Spleen (tissue), 7 donors: ENCODE data around the gene ZNF683.

Experiments
- POLR2A ChIP-seq, 3 donors: fragments of 450-650 bp; IDR thresholded peaks; one replicate each; pipeline ENCODE4 v1.5.1; 2017; ENCODE audit warnings: antibody characterized with exemption in 3 of 3, mild to moderate bottlenecking in 1 of 3
- TF ChIP-seq, protein P1 (sequence below), 11 experiments: fragments of 200-600 bp in 7 of 11; fragments of 450-650 bp in 4 of 11; sonication (generic) in 4 of 11; IDR thresholded peaks in 8 of 11; conservative IDR thresholded peaks in 3 of 11; 1 replicate in 7 of 11; 2 replicates in 4 of 11; pipeline versions ENCODE4 v1.4.0 to v1.8.0; 2016 to 2021; ENCODE audit warnings: antibody characterized with exemption in 11 of 11, inconsistent platforms in 4 of 11, mild to moderate bottlenecking in 1 of 11
- donor health status: DM: no; HTN: no; CAD: no; lungs with moderate emphysema.
- donor health status: DM: no; HTN: no; CAD: no.
- donor health status: DM: no; HTN: no; CAD: no.

- TF ChIP-seq, protein P1, sequence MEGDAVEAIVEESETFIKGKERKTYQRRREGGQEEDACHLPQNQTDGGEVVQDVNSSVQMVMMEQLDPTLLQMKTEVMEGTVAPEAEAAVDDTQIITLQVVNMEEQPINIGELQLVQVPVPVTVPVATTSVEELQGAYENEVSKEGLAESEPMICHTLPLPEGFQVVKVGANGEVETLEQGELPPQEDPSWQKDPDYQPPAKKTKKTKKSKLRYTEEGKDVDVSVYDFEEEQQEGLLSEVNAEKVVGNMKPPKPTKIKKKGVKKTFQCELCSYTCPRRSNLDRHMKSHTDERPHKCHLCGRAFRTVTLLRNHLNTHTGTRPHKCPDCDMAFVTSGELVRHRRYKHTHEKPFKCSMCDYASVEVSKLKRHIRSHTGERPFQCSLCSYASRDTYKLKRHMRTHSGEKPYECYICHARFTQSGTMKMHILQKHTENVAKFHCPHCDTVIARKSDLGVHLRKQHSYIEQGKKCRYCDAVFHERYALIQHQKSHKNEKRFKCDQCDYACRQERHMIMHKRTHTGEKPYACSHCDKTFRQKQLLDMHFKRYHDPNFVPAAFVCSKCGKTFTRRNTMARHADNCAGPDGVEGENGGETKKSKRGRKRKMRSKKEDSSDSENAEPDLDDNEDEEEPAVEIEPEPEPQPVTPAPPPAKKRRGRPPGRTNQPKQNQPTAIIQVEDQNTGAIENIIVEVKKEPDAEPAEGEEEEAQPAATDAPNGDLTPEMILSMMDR (IDR thresholded peaks at IDR 0.05 in 8 of 11, conservative IDR thresholded peaks at IDR 0.05 in 3 of 11), result no peak
- no peak for TF ChIP-seq POLR2A (IDR thresholded peaks at IDR 0.05)
These were observed 5.1 kb downstream of the ZNF683 start for GRCh38 chr1:26367441-26367840.
